GM19467 (cell line): ENCODE measurements around the gene SFSWAP.

Experiments used
- ATAC-seq: cut with Tn5 transposase; IDR thresholded peaks from one replicate; pipeline ENCODE4 v1.9.1; 2021; ENCODE audit warnings: mild to moderate bottlenecking, moderate library complexity; ENCODE audit not compliant: unreplicated experiment

SFSWAP gene

GRCh38 chr12:131783915-131784541 lies 73.1 kb downstream of the SFSWAP start:
- peak; percentile 70 for ATAC-seq

- no peak for ATAC-seq
These were observed 74.2 kb downstream of the SFSWAP start for GRCh38 chr12:131784909-131785762.

DNA sequence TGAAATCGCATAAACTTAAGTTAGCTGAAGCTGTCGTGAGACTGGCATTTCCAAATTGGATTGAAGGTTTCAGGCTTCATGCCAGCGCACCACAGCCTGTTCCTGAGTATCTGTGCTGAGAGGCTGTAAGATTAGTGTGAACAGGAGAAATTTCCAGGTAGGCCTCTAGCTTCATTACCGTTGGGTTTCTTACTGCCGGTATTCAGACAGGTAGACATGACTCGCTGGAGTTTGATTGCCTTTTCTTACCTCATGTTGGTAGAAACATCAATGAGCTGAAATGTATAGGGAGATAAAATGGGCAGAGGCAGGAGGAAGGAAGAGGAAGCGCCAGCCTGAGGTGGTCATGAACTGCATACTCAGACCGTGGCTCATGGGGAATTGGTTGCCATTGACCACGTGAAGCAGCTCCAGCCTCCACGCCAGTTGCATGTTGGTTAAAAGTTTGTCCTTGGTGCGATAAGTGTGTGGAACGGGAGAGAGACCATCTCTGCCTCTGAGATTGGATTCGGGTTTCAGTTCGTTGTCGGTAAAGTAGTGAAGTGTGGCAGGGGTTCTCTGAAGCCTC lies 75.0 kb downstream of the SFSWAP start:
- ATAC-seq: no peak

DNA sequence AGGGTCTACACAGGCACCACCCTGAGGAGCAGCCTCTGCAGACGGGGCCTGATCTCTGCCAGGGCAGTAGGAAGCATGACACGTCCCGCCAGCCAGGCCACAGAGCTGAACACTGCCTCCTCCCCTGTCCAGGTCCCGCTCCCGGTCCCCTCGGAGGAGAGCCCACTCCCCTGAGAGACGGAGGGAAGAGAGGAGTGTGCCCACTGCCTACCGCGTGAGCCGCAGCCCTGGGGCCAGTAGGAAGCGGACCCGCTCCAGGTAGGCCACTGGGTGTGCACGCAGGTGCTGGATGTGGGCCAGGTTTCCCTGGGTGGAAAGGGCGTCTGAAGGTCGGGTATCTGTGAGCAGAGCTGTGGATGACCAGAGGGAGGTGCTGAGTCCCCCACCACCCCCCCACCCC lies 75.4 kb downstream of the SFSWAP start:
- no peak for ATAC-seq

GRCh38 chr12:131787143-131787660 lies 76.3 kb downstream of the SFSWAP start:
- ATAC-seq: no peak

- ATAC-seq: no peak
These were observed 77.2 kb downstream of the SFSWAP start for GRCh38 chr12:131788070-131788469.

GRCh38 chr12:131789638-131790037 lies 78.7 kb downstream of the SFSWAP start:
- no peak for ATAC-seq

DNA sequence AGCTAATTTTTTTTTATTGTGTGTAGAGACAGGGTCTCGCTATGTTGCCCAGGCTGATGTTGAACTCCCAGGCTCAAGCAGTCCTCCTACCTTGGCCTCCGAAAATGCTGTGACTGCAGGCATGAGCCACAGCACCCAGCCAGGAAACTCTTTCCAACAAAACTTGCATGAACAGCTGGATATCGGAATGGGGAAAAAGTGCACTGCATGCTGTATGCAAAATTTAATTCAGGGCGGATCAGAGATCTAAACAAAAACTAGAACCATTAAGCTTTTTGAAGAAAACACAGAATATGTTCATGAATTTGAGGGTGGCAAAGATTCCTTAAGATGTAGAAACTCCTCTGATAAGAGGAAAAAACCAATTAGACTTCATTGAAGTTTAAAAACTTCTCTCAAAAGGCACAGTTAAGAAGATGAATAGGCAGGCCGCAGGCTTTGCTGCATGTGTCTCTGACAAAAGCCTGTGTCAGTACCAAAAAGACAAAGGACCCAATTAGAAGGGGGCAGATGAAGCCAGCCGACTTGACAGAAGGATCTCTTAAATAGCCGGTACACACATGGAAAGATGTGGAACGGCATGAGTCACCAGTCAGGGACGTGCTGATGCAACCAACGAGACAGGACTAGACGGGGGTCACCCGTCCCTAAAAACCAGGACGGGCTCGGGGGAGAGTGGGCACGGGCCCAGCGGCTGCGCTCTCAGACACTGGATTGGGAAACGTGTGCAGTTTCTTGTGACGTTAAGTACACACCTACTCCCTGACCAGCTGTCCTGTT lies 82.5 kb downstream of the SFSWAP start:
- ATAC-seq: no peak

- ATAC-seq: no peak
These were observed 83.2 kb downstream of the SFSWAP start for GRCh38 chr12:131794061-131794460.

- ATAC-seq: no peak
These were observed 83.7 kb downstream of the SFSWAP start for GRCh38 chr12:131794573-131794972.

DNA sequence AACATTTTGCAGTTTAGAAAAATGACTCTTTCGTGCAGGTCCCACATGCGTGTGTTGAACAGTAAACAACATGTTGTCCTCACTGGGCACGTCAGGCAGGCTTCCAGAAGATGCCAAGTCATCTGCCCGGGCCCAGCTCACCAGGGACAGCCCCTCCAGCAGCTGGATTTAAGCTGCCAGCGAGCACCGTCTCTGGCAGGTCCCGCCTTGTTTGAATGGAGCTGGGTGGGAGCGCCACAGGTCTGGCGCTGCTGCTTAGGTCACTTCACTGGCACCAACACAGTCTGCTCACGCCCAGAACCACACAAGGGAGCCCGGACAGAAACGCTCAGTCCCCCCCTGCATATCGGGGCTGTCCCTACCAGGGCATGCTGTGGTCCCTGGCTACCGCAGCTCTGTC lies 84.2 kb downstream of the SFSWAP start:
- no peak for ATAC-seq

DNA sequence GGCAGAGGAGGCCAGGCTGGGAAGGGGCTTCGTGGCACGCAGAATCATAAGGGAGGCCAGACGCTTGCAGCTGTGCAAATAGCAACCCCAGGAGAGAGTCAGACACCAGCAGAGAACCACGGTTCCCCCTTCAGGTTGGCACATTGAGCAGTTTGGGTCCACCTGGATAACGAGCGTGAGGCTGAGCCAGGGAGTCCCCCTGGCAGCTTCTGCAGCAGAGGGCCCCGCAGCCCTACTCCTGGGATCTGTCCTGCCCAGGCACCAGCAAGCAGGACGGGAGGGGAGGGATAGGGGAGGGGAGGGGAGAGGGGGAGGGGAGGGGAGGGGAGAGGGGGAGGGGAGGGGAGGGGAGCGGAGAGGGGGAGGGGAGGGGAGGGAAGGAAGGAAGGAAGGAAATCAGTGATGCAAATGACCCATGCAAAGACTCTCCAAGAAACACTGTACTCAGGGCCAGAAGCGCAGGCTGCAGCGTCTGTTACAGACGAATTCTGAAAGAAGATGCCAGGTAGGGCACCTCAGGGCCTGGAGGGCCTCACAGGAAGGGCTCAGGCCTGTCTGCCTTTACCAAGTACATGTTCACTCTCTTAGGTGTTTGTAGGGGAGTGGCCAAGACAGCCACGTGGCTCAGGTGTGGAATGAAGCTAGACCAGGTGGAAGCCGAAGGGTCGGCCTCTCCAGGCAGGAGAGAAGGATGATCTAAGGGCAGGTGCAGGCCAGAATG lies 85.0 kb downstream of the SFSWAP start:
- ATAC-seq: no peak

- no peak for ATAC-seq
These were observed 85.5 kb downstream of the SFSWAP start for GRCh38 chr12:131796411-131796736.

DNA sequence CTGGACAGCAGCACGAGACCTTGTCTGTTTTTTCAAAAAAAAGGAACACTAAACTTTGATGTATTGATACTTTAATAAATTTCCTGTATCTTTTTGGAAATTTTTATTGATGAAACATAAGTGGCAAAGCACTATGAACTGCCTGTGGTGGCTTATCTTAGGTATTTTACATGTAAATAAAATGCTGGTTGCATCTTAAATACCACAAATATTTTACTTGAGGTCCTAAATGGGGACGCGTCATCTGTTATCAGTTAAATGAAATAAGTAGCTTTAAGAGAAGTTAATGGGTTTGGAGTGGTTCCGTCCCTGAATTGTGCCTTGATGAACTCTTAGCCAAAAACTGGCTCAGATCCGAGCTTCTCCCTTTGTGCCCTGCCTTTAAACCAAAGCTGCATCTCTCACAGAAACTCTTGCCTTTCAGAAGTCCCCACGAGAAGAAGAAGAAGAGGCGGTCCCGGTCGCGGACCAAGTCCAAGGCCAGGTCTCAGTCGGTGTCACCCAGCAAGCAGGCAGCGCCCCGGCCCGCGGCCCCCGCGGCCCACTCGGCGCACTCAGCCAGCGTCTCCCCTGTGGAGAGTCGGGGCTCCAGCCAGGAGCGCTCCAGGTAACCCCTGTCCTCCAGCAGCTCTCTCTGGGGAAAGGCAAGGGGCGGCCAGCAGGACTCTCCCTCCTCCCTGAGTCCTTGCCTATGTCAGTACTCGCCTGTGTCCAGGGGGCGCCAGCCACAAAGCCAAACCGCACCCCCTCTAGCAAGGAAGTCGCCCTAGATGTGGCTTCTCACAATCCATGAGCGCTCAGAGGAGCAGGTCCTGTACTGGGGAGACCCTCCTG lies 86.1 kb downstream of the SFSWAP start:
- ATAC-seq: no peak

DNA sequence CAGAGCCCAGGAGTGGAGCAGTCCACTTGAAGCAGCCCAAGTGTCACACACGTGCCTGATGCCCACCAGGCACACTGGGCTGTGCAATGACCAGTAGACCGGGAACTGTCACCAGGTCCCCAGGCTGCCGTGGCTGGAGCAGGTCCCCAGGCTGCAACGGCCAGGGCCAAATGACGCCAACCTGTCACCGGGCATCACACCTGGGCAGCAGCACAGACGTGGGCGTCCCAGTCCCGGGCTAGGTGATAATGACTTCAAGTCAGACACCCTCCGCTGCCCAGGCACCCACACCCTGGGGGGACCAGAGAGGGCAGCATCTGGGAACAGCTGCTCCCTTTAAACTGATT lies 86.7 kb downstream of the SFSWAP start:
- no peak for ATAC-seq

DNA sequence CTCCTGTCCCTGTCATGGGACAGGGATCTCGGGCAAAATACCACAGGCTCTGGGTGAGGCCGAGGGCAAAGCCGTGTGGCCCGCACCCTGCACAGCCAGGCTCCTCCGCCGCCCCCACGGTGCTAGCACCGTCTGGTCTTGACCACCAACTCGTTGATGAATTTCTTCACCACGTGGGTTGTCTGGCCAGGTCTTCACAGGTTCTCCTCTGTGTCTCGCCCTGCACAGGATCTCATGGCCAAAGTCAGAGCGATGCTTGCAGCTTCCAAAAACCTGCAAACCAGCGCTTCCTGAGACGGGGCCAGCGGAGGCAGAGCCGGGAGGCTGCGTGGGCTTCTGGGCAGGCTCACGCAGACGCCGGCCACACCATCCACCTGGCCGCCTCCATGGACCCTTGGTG lies 88.3 kb downstream of the SFSWAP start:
- no peak for ATAC-seq

GRCh38 chr12:131799828-131800593 lies 89.1 kb downstream of the SFSWAP start:
- ATAC-seq: no peak

DNA sequence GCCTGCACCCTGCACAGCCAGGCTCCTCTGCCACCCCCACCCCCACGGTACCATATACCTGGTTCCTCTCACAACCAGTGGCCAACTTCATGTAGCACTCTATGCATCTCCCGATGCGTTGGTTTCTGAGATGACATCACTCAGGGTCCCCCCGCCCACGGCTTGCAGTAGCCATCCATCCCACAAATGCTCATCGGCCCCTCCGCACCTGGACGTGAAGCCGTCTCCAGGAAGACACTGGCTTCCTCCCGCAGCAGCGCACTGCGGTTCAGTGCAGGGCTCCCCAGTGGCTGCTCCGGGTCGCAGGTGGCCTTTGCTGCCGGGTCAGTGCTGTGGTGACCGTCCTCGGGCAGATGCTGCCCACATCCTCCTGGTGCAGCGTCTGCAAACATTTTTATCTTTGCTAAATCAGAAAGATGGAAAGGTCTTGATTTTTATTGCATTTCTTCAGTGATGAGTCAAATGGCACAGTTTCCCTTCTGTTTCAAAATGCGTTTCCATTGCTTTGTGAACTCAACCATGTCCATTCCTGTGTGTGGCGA lies 89.8 kb downstream of the SFSWAP start:
- ATAC-seq: no peak
